Heart left ventricle (tissue), 16 donors: Measurements from ENCODE around the gene NIPSNAP2. TPM values are rescaled to one million over a fixed set of nuclear protein-coding genes. Genes with fewer than 3 reads are reported as not detected.
A peak's percentile ranks its signal among the peaks of the same experiment; 100 is the strongest.

Experiments
- ATAC-seq, 4 donors: fragments of 200-7000 bp; cut with Tn5 transposase; one replicate each; pipeline ENCODE4 v1.9.1; 2020 to 2022; ENCODE audit warnings: moderate library complexity in 4 of 4, mild to moderate bottlenecking in 3 of 4, moderate number of reproducible peaks in 1 of 4
- DNase-seq, 5 donors: peaks; one replicate each; pipeline ENCODE4 v3.0.0-alpha.2; 2020
- H3K27ac ChIP-seq, 12 donors: fragments of 200-600 bp; sonication (generic) in 4 of 12; one replicate each; pipeline versions ENCODE4 v1.5.0 to v1.8.0; 2016 to 2022; ENCODE audit warnings: mild to moderate bottlenecking in 2 of 12
- H3K27me3 ChIP-seq, 9 donors: fragments of 200-600 bp; sonication (generic) in 2 of 9; one replicate each; pipeline versions ENCODE4 v1.5.1 to v1.8.0; 2016 to 2022; ENCODE audit warnings: mild to moderate bottlenecking in 3 of 9
- H3K36me3 ChIP-seq, 9 donors: fragments of 200-600 bp; sonication (generic) in 2 of 9; one replicate each; pipeline versions ENCODE4 v1.5.0 to v1.8.0; 2018 to 2022; ENCODE audit warnings: mild to moderate bottlenecking in 2 of 9
- H3K4me1 ChIP-seq, 12 donors: fragments of 200-600 bp; sonication (generic) in 4 of 12; one replicate each; pipeline versions ENCODE4 v1.5.0 to v1.8.0; 2016 to 2022; ENCODE audit warnings: mild to moderate bottlenecking in 3 of 12
- H3K4me3 ChIP-seq, 12 donors: fragments of 200-600 bp; sonication (generic) in 4 of 12; one replicate each; pipeline versions ENCODE4 v1.5.0 to v1.8.0; 2017 to 2022; ENCODE audit warnings: mild to moderate bottlenecking in 9 of 12, moderate library complexity in 4 of 12
- H3K9me3 ChIP-seq, 12 donors: fragments of 200-600 bp; sonication (generic) in 4 of 12; one replicate each; pipeline versions ENCODE4 v1.5.0 to v1.8.0; 2016 to 2022; ENCODE audit warnings: mild to moderate bottlenecking in 1 of 12
- POLR2A ChIP-seq, 2 donors: fragments of 450-650 bp; IDR thresholded peaks; one replicate each; pipeline ENCODE4 v1.6.1; 2017; ENCODE audit warnings: antibody characterized with exemption in 2 of 2, mild to moderate bottlenecking in 2 of 2, moderate library complexity in 2 of 2
- WGBS, 4 donors: extraction: QIAGEN DNeasy Blood & Tissue Kit in 2 of 4; methylation state at CpG; one replicate each; pipeline versions ENCODE4 v1.1.5 to v1.1.7; 2013 to 2018; 5-methylcytosine and 5-hydroxymethylcytosine counted together
- intact Hi-C, 10 donors: fragments of 100-400 bp; cut with DNase I; formaldehyde crosslinking; loops; one replicate each; pipeline versions ENCODE4 v1.11.1 to v1.14.2; 2022
- polyA plus RNA-seq, 2 donors: library from polyadenylated mRNA; stranded (reverse); fragments of 200-250 nt; gene quantifications; one replicate each; pipeline ENCODE4 v1.2.3, GENCODE V29; 2013
- total RNA-seq, 9 donors: library from RNA; depleted of rRNA in 2 of 9; stranded (reverse); fragments of >200 nt in 2 of 9; fragmentation: NEBNext Ultra II Directional in 3 of 9; extraction: Animal tissue kit (Norgen Biotek cat#: 25700) in 3 of 9; gene quantifications; one replicate each; pipeline versions ENCODE4 v1.1.0 to v1.2.4, GENCODE V29; 2016 to 2023
- TF ChIP-seq, protein P1 (sequence below), 12 donors: fragments of 200-600 bp; sonication (generic) in 4 of 12; IDR thresholded peaks; one replicate each; pipeline versions ENCODE4 v1.5.0 to v1.8.0; 2018 to 2022; ENCODE audit warnings: antibody characterized with exemption in 12 of 12, mild to moderate bottlenecking in 5 of 12
- donor health status: ischemic (EF 13 %, LVEDD 7.1; RV severe dilation, severe dysfunction).
- donor health status: healthy with polysubstance abuse.
- donor health status: DM: no; HTN: yes; CAD: no.
- donor health status: DM: no; HTN: no; CAD: no.
- donor health status: ischemic (EF 25% LVEDD 6.9; RV normal size, moderate dysfunction).
- donor health status: ischemic (EF 25% LVEDD 5.7; RV mildly dilated, moderate dysfunction).
- donor health status: healthy.
- donor health status: DM: yes; HTN: yes; CAD: no.
- donor health status: ischemic (EF 35%, LVEDD 5.7; RV mildly dilated, moderate dysfunction).
- donor health status: nonischemic (EF 11% LVEDD 7.7; RV severe dilation, severe dysfunction).
- donor health status: DM: yes; HTN: yes; CAD: no.
- donor health status: PGD.
- donor health status: ischemic (EF 29% LVEDD 5.4; RV normal size, mild dysfunction).
- donor health status: nonischemic (EF 23%, LVEDD 6.1; RV moderate dilation, normal function).

The NIPSNAP2 gene
- total and polyA plus RNA-seq, 11 donors = 119 to 529 (median 294) TPM

DNA sequence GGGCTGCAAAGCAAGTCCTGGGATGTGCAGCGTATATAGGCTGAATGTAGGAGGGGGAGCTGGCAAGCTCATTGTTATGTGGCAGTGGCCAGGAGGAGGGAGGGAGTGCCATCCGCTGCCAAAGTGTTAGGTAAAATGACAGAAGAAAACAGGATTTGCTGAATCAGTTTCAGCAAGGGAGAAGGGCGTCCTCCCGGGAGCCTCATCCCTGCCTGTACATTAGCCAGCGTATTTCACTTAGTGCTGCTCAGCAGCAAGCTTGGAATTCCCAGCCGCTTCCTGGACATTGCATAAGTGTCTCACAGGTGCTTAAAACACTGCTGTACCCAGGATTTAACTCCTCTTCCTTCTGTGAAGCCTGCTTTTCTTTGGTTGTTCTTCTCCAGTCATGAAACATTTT is 2.5 kb downstream of the NIPSNAP2 start:
- H3K9me3 ChIP-seq = no peaks in the 10 kb centered on the region
- 50 to 66% (median 59%) methylated on average over 6 of the region's 6 CpGs for WGBS, 4 donors
- no peak for DNase-seq
- H3K27ac ChIP-seq = peak overlapping the region; percentile 13 to 99 (median 94)
- peak overlapping the region in 7 of 12 donors; percentile 13 to 84 (median 69) for H3K4me3 ChIP-seq
- H3K4me1 ChIP-seq = peaks cover 0 to 67% (median 19%) of the 10 kb centered on the region in 12 donors
- TF ChIP-seq, protein P1, sequence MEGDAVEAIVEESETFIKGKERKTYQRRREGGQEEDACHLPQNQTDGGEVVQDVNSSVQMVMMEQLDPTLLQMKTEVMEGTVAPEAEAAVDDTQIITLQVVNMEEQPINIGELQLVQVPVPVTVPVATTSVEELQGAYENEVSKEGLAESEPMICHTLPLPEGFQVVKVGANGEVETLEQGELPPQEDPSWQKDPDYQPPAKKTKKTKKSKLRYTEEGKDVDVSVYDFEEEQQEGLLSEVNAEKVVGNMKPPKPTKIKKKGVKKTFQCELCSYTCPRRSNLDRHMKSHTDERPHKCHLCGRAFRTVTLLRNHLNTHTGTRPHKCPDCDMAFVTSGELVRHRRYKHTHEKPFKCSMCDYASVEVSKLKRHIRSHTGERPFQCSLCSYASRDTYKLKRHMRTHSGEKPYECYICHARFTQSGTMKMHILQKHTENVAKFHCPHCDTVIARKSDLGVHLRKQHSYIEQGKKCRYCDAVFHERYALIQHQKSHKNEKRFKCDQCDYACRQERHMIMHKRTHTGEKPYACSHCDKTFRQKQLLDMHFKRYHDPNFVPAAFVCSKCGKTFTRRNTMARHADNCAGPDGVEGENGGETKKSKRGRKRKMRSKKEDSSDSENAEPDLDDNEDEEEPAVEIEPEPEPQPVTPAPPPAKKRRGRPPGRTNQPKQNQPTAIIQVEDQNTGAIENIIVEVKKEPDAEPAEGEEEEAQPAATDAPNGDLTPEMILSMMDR (IDR thresholded peaks at IDR 0.05) = no peak
- no peak for TF ChIP-seq POLR2A (IDR thresholded peaks at IDR 0.05)
- H3K36me3 ChIP-seq = peaks cover 0 to 12% (median 3%) of the 10 kb centered on the region in 9 donors
- intact Hi-C loops = loop anchor here in 6 of 10 donors (5.0 to 10.0 kb wide), 6 partner anchors 82 to 602 kb away; partner anchors contain the start of genes VOPP1 (in 2 of the 6), ZNF713 (in 2 of the 6), LANCL2 (in 1 of the 6) and PHKG1 (in 1 of the 6)
- no peaks in the 10 kb centered on the region for H3K27me3 ChIP-seq
- no peak for ATAC-seq

DNA sequence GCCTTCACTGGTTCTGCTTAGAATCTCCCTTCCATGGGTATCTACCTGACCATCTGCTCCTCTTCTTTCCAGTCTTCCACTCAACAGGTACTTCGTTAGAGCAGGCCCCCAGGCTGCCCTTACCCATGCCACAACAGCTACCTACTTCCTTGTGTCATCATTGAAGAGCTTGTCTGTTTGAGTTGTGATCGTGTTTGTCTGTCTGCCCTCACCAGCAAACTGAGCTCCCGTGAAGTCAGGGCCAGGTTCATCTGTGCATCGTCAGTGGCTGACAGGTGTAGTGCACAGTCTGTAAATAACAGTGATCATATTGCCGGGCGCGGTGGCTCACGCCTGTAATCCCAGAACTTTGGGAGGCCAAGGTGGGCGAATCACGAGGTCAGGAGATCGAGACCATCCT is 5.0 kb downstream of the NIPSNAP2 start:
- Histone ChIP-seq H3K4me1 (peaks cover 0 to 68% (median 20%) of the 10 kb centered on the region in 12 donors), H3K36me3 (peaks cover 0 to 12% (median 3%) of the 10 kb centered on the region in 9 donors), H3K27me3 (no peaks in the 10 kb centered on the region), H3K9me3 (no peaks in the 10 kb centered on the region), H3K27ac (peak overlapping the region in 8 of 12 donors; percentile 21 to 86 (median 26)), H3K4me3 (no peak overlapping the region)
- intact Hi-C loops = loop anchor here in 6 of 10 donors (5.0 to 10.0 kb wide), 6 partner anchors 85 to 605 kb away; partner anchors contain the start of genes VOPP1 (in 2 of the 6), ZNF713 (in 2 of the 6), LANCL2 (in 1 of the 6) and PHKG1 (in 1 of the 6)
- WGBS, 4 donors = 70 to 79% (median 73%) methylated on average over 11 of the region's 11 CpGs
- ATAC-seq (no peak), DNase-seq (no peak)
- TF ChIP-seq, protein P1 (IDR thresholded peaks at IDR 0.05) = no peak
- TF ChIP-seq POLR2A (IDR thresholded peaks at IDR 0.05) = no peak

DNA sequence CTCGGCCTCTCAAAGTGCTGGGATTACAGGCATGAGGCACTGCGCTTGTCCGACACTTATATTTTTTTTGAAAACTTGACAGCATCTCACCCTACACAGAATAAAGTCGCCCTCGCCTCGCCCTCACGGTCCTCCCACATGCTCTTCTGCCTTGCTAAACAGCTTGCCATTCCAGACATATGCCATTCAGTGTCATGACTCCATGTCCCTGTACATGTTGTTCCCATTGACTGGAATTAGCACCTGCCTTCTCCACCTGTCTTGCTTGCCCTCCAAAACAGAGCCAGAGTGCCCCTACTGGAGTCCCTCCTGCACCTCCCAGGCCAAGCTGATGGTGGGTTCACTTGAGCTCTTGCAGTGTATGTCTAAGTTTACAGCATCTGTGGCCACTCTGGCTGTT is 6.2 kb downstream of the NIPSNAP2 start:
- TF ChIP-seq, protein P1 (IDR thresholded peaks at IDR 0.05) = no peak
- no peak for TF ChIP-seq POLR2A (IDR thresholded peaks at IDR 0.05)
- Histone ChIP-seq H3K36me3 (peaks cover 0 to 12% (median 3%) of the 10 kb centered on the region in 9 donors), H3K4me3 (no peak overlapping the region), H3K27me3 (no peaks in the 10 kb centered on the region), H3K4me1 (peaks cover 0 to 67% (median 14%) of the 10 kb centered on the region in 12 donors), H3K9me3 (no peaks in the 10 kb centered on the region), H3K27ac (peak overlapping the region; percentile 54 to 86 (median 79))
- intact Hi-C loops = loop anchor here in 1 of 10 donors (10.0 kb wide), 1 partner anchor 104 kb away; no protein-coding TSS in a partner anchor
- WGBS, 4 donors = 59 to 71% (median 69%) methylated on average over 7 of the region's 7 CpGs
- ATAC-seq (peak; percentile 33 to 79 (median 54)), DNase-seq (peak in 1 of 5 donors; percentile 17)

DNA sequence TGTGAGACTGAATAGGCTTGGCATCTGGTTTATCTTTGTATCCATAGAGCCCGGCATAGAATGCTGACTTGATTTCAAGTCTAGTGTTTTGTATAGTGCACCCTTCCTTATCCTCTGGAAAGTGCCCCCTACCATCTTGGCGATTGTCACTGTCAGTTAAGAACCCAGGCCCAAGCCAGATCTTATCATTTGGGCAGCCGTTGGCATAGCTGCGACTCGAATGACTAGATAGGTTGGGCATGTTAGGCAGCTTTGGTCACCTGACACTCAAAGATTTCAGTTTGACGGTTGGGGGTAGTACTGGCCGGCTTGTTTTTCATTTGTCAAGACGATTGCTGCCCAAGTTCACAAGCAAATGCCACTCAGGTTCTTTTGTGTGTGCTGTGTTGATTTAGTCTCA is 6.6 kb downstream of the NIPSNAP2 start:
- 47 to 63% (median 54%) methylated on average over 8 of the region's 8 CpGs for WGBS, 4 donors
- intact Hi-C loops = loop anchor here in 1 of 10 donors (10.0 kb wide), 1 partner anchor 104 kb away; no protein-coding TSS in a partner anchor

More for the DNA sequence above, 6.6 kb downstream of the NIPSNAP2 start:
- DNase-seq (peak in 4 of 5 donors; percentile 33 to 52 (median 40)), ATAC-seq (peak; percentile 68 to 87 (median 80))
- Histone ChIP-seq H3K27me3 (no peaks in the 10 kb centered on the region), H3K4me3 (peak overlapping the region in 5 of 12 donors; percentile 2 to 26 (median 20)), H3K4me1 (peaks cover 0 to 68% (median 10%) of the 10 kb centered on the region in 12 donors), H3K36me3 (peaks cover 0 to 12% (median 3%) of the 10 kb centered on the region in 9 donors), H3K27ac (peak overlapping the region; percentile 54 to 86 (median 79)), H3K9me3 (no peaks in the 10 kb centered on the region)
- TF ChIP-seq POLR2A (IDR thresholded peaks at IDR 0.05) = peak in 1 of 2 donors; percentile 28
- TF ChIP-seq, protein P1 (IDR thresholded peaks at IDR 0.05) = no peak
